K562 (cell line): ENCODE data around the gene ABHD5. TPM values are rescaled to one million over a fixed set of nuclear protein-coding genes. Genes with fewer than 3 reads are reported as not detected.

Experiments used
- ATF1 ChIP-seq, 2 experiments: fragments of 450-650 bp in 1 of 2; IDR thresholded peaks; 2 replicates each; pipeline ENCODE4 v1.6.1; 2016; ENCODE audit warnings: missing compliant biosample characterization in 1 of 2, missing genetic modification characterization in 1 of 2
- DACH1 ChIP-seq: fragments of 450-650 bp; IDR thresholded peaks from 2 replicates; pipeline ENCODE4 v1.6.1; 2018; ENCODE audit not compliant: partially characterized antibody
- GTF2F1 ChIP-seq: IDR thresholded peaks from 2 replicates; pipeline ENCODE4 v1.6.1; 2011; ENCODE audit warnings: low read depth, low read length, improper control_type of control experiment
- HOXB6 ChIP-seq: fragments of 250-450 bp; sonication (Bioruptor Pico); IDR thresholded peaks from 2 replicates; pipeline ENCODE4 v1.5.1; 2022; ENCODE audit warnings: mild to moderate bottlenecking, borderline replicate concordance
- KAT2B ChIP-seq: IDR thresholded peaks from one replicate; pipeline ENCODE4 v1.6.1; 2012; ENCODE audit warnings: low read depth, mild to moderate bottlenecking, control low read depth, inconsistent platforms, low read length, moderate library complexity
- KDM5B ChIP-seq: fragments of 200-600 bp; sonication (generic); IDR thresholded peaks from 2 replicates; pipeline ENCODE4 v1.6.1; 2012; ENCODE audit warnings: low read depth, mild to moderate bottlenecking, moderate library complexity, low read length, control low read depth, inconsistent platforms; ENCODE audit not compliant: insufficient replicate concordance
- MLX ChIP-seq, 2 experiments: fragments of 450-650 bp in 1 of 2; sonication (generic) in 1 of 2; formaldehyde crosslinking; conservative IDR thresholded peaks; 2 replicates each; pipeline versions ENCODE4 v1.4.0 to v1.8.1; 2020 to 2022; ENCODE audit warnings: mild to moderate bottlenecking in 1 of 2, missing genetic modification reagents in 1 of 2
- MTF1 ChIP-seq: fragments of 250-450 bp; sonication (Bioruptor Pico); IDR thresholded peaks from 2 replicates; pipeline ENCODE4 v1.9.0; 2021; ENCODE audit warnings: moderate library complexity, mild to moderate bottlenecking, inconsistent platforms, borderline replicate concordance
- SMC3 ChIP-seq: conservative IDR thresholded peaks from 2 replicates; pipeline ENCODE4 v1.6.1; 2011; ENCODE audit warnings: low read depth, low read length, improper control_type of control experiment; ENCODE audit not compliant: insufficient read depth
- SREBF2 ChIP-seq: sonication (generic); formaldehyde crosslinking; IDR thresholded peaks from 2 replicates; pipeline ENCODE4 v1.4.0; 2020; ENCODE audit warnings: mild to moderate bottlenecking, missing genetic modification reagents
- SRF ChIP-seq, 2 experiments: fragments of 250-450, 450-650 bp in 1 of 2; sonication (Bioruptor Pico) in 1 of 2; sonication (generic) in 1 of 2; formaldehyde crosslinking; IDR thresholded peaks; 2 replicates each; pipeline versions ENCODE4 v1.5.0 to v1.5.1; 2020 to 2022; ENCODE audit warnings: mild to moderate bottlenecking in 1 of 2, missing genetic modification reagents in 1 of 2
- ZFP30 ChIP-seq: fragments of 250-450 bp; sonication (Bioruptor Pico); IDR thresholded peaks from 2 replicates; pipeline ENCODE4 v1.8.0; 2022; ENCODE audit warnings: moderate library complexity, mild to moderate bottlenecking, inconsistent platforms, borderline replicate concordance
- ZNF140 ChIP-seq: fragments of 250-450 bp; sonication (Bioruptor Pico); IDR thresholded peaks from 2 replicates; pipeline ENCODE4 v1.8.0; 2021; ENCODE audit warnings: moderate library complexity, mild to moderate bottlenecking, inconsistent platforms
- ZNF263 ChIP-seq: sonication (generic); formaldehyde crosslinking; IDR thresholded peaks from 2 replicates; pipeline ENCODE4 v1.8.0; 2022; ENCODE audit warnings: mild to moderate bottlenecking, missing genetic modification reagents, borderline replicate concordance
- ZNF324 ChIP-seq: fragments of 250-450 bp; sonication (Bioruptor Pico); IDR thresholded peaks from 2 replicates; pipeline ENCODE4 v1.4.0; 2020; ENCODE audit warnings: mild to moderate bottlenecking
- ZNF592 ChIP-seq: fragments of 450-650 bp; IDR thresholded peaks from 2 replicates; pipeline ENCODE4 v1.6.1; 2017; ENCODE audit warnings: antibody characterized with exemption, mild to moderate bottlenecking
- ZNF740 ChIP-seq, 3 experiments: fragments of 200-800 bp in 1 of 3; sonication (Bioruptor generic) in 1 of 3; sonication (generic) in 1 of 3; formaldehyde crosslinking in 1 of 3; IDR thresholded peaks; 2 replicates each; pipeline versions ENCODE4 v1.6.1 to v1.8.0; 2016 to 2022; ENCODE audit warnings: mild to moderate bottlenecking in 2 of 3, missing compliant biosample characterization in 2 of 3, missing genetic modification characterization in 2 of 3, missing genetic modification reagents in 1 of 3
- ZZZ3 ChIP-seq: fragments of 450-650 bp; IDR thresholded peaks from 2 replicates; pipeline ENCODE4 v1.6.1; 2016; ENCODE audit warnings: antibody characterized with exemption, mild to moderate bottlenecking, moderate library complexity
- polyA plus RNA-seq, 8 experiments: library from polyadenylated mRNA; depleted of rRNA in 4 of 8; stranded (reverse) in 5 of 8; unstranded in 3 of 8; fragments of >200 nt; fragmentation: Nextera tagmentation in 2 of 8; fragmentation: Illumina TruSeq in 1 of 8; extraction: Ambion mirVana in 2 of 8; extraction: Trizol in 1 of 8; gene quantifications; 2 replicates each; pipeline versions ENCODE4 v1.2.1 to v1.2.3, GENCODE V29; 2011 to 2014; ENCODE audit warnings: inconsistent platforms in 1 of 8, missing spikeins in 1 of 8
- total RNA-seq, 7 experiments: library from RNA; depleted of rRNA in 6 of 7; stranded (reverse); fragments of >200 nt in 6 of 7; fragmentation: Illumina TruSeq in 2 of 7; extraction: Trizol in 2 of 7; gene quantifications; 2 replicates each; pipeline versions ENCODE4 v1.2.1 to v1.2.3, GENCODE V29; 2011 to 2021; ENCODE audit warnings: low replicate concordance in 1 of 7
- TF ChIP-seq, protein P1 (sequence below): IDR thresholded peaks from 2 replicates; pipeline ENCODE4 v1.6.1; 2014; ENCODE audit warnings: antibody characterized with exemption

ABHD5 gene
- total and polyA plus RNA-seq, 9 of the 15 experiments (the other 6 are each of a cell fraction or from before 2014, with no cell fraction given) = 27.8 to 61.7 (median 39.9) TPM

- TF ChIP-seq SMC3 = no peak
- no peak for TF ChIP-seq KDM5B
- no peak for TF ChIP-seq ZZZ3
- no peak for TF ChIP-seq ATF1 (CRISPR knock-in tag; IDR thresholded peaks at IDR 0.05)
- TF ChIP-seq ATF1 (tag; IDR thresholded peaks at IDR 0.05) = peak; percentile 57
- TF ChIP-seq ZNF324 (CRISPR knock-in tag) = no peak
- no peak for TF ChIP-seq ZNF592
- TF ChIP-seq DACH1 = no peak
- no peak for TF ChIP-seq HOXB6 (CRISPR knock-in tag)
- TF ChIP-seq, protein P1, sequence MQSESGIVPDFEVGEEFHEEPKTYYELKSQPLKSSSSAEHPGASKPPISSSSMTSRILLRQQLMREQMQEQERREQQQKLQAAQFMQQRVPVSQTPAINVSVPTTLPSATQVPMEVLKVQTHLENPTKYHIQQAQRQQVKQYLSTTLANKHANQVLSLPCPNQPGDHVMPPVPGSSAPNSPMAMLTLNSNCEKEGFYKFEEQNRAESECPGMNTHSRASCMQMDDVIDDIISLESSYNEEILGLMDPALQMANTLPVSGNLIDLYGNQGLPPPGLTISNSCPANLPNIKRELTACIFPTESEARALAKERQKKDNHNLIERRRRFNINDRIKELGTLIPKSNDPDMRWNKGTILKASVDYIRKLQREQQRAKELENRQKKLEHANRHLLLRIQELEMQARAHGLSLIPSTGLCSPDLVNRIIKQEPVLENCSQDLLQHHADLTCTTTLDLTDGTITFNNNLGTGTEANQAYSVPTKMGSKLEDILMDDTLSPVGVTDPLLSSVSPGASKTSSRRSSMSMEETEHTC = peak; percentile 62; the same call in 1 of the 2 replicates
- no peak for TF ChIP-seq KAT2B
- TF ChIP-seq ZFP30 (CRISPR knock-in tag) = no peak
- TF ChIP-seq GTF2F1 = no peak
- TF ChIP-seq SREBF2 (CRISPR knock-in tag) = no peak
- no peak for TF ChIP-seq ZNF263 (CRISPR knock-in tag)
- TF ChIP-seq MTF1 (CRISPR knock-in tag) = 0 out of 2 replicates have a peak, but pooled peaks have one; percentile 22
- TF ChIP-seq MLX (CRISPR knock-in tag; conservative IDR thresholded peaks at IDR 0.05) = no peak
- no peak for TF ChIP-seq ZNF140
- TF ChIP-seq SRF (CRISPR knock-in tag; IDR thresholded peaks at IDR 0.05) = 0 out of 4 replicates have a peak, but pooled peaks of 1 of the 2 experiments have one; percentile 9
- TF ChIP-seq ZNF740 (CRISPR knock-in tag; IDR thresholded peaks at IDR 0.05) = no peak
- peak in 1 of 2 experiments; percentile 88; a peak in 2 of 4 replicates for TF ChIP-seq ZNF740 (tag; IDR thresholded peaks at IDR 0.05)
These were observed 3.8 kb upstream of the ABHD5 start (continued) for GRCh38 chr3:43686700-43687498.
